ENCODE measurements around the gene ANK2. TPM values are rescaled to one million over a fixed set of nuclear protein-coding genes. Genes with fewer than 3 reads are reported as not detected.
A peak's percentile ranks its signal among the peaks of the same experiment; 100 is the strongest.

ANK2 gene
- total and polyA plus RNA-seq, 4 donors, result 0.32 to 2.2 (median 1.0) TPM

GRCh38 chr4:113006632-113007031 lies 42.8 kb upstream of the ANK2 start:
- H3K27ac ChIP-seq (ENCODE audit: low read depth in 1 of 2, low read length in 2 of 2), result no peak overlapping the region
- H3K4me3 ChIP-seq (ENCODE audit: low read depth in 1 of 3, low read length in 3 of 3), result no peak overlapping the region
- H3K4me1 ChIP-seq (ENCODE audit: control insufficient read depth in 4 of 4, insufficient read depth in 4 of 4, low read length in 3 of 4), result no peaks in the 10 kb centered on the region
- no peaks in the 10 kb centered on the region for H3K27me3 ChIP-seq (ENCODE audit: control insufficient read depth in 4 of 4, insufficient read depth in 4 of 4, low read length in 3 of 4)
- no peaks in the 10 kb centered on the region for H3K36me3 ChIP-seq (ENCODE audit: control insufficient read depth in 4 of 4, insufficient read depth in 3 of 4, low read depth in 1 of 4, low read length in 3 of 4)
- no peaks in the 10 kb centered on the region for H3K9me3 ChIP-seq (ENCODE audit: control insufficient read depth in 4 of 4, low read length in 3 of 4)
- no peak overlapping the region for H3K9ac ChIP-seq (ENCODE audit: low read depth in 1 of 2, low read length in 2 of 2)
- 85% methylated on average over 1 of the region's 1 CpG for WGBS
- TF ChIP-seq REST (IDR thresholded peaks at IDR 0.05) (no peak), GABPA (IDR thresholded peaks at IDR 0.05 in 1 of 2, conservative IDR thresholded peaks at IDR 0.05 in 1 of 2) (no peak), RAD21 (IDR thresholded peaks at IDR 0.05) (peak; percentile 23 to 28), RXRA (IDR thresholded peaks at IDR 0.05) (no peak)
- no peak for DNase-seq (ENCODE audit: low spot score)

GRCh38 chr4:113007151-113007550 lies 42.3 kb upstream of the ANK2 start:
- Histone ChIP-seq H3K27ac (ENCODE audit: low read depth in 1 of 2, low read length in 2 of 2) (no peak overlapping the region), H3K4me1 (ENCODE audit: control insufficient read depth in 4 of 4, insufficient read depth in 4 of 4, low read length in 3 of 4) (no peaks in the 10 kb centered on the region), H3K9me3 (ENCODE audit: control insufficient read depth in 4 of 4, low read length in 3 of 4) (no peaks in the 10 kb centered on the region), H3K36me3 (ENCODE audit: control insufficient read depth in 4 of 4, insufficient read depth in 3 of 4, low read depth in 1 of 4, low read length in 3 of 4) (no peaks in the 10 kb centered on the region), H3K9ac (ENCODE audit: low read depth in 1 of 2, low read length in 2 of 2) (no peak overlapping the region), H3K27me3 (ENCODE audit: control insufficient read depth in 4 of 4, insufficient read depth in 4 of 4, low read length in 3 of 4) (no peaks in the 10 kb centered on the region), H3K4me3 (ENCODE audit: low read depth in 1 of 3, low read length in 3 of 3) (no peak overlapping the region)
- no peak for DNase-seq (ENCODE audit: low spot score)
- WGBS, result 74% methylated on average over 5 of the region's 5 CpGs
- TF ChIP-seq GABPA (IDR thresholded peaks at IDR 0.05 in 1 of 2, conservative IDR thresholded peaks at IDR 0.05 in 1 of 2) (no peak), ATF3 (IDR thresholded peaks at IDR 0.05) (no peak), JUND (IDR thresholded peaks at IDR 0.05) (no peak), RAD21 (IDR thresholded peaks at IDR 0.05) (no peak)

GRCh38 chr4:113008135-113008534 lies 41.3 kb upstream of the ANK2 start:
- no peaks in the 10 kb centered on the region for H3K4me1 ChIP-seq (ENCODE audit: control insufficient read depth in 4 of 4, insufficient read depth in 4 of 4, low read length in 3 of 4)
- H3K9ac ChIP-seq (ENCODE audit: low read depth in 1 of 2, low read length in 2 of 2), result no peak overlapping the region
- no peaks in the 10 kb centered on the region for H3K27me3 ChIP-seq (ENCODE audit: control insufficient read depth in 4 of 4, insufficient read depth in 4 of 4, low read length in 3 of 4)
- DNase-seq (ENCODE audit: low spot score), result no peak
- no peak overlapping the region for H3K27ac ChIP-seq (ENCODE audit: low read depth in 1 of 2, low read length in 2 of 2)
- no peak overlapping the region for H3K4me3 ChIP-seq (ENCODE audit: low read depth in 1 of 3, low read length in 3 of 3)
- TF ChIP-seq ATF3 (IDR thresholded peaks at IDR 0.05), result no peak
- TF ChIP-seq TAF1 (conservative IDR thresholded peaks at IDR 0.05), result no peak
- TF ChIP-seq RXRA (IDR thresholded peaks at IDR 0.05), result no peak
- no peak for TF ChIP-seq RAD21 (IDR thresholded peaks at IDR 0.05)
- no peak for TF ChIP-seq FOXA1 (IDR thresholded peaks at IDR 0.05)
- no peak for TF ChIP-seq EGR1 (IDR thresholded peaks at IDR 0.05; ENCODE audit: low read depth in 2 of 2)
- TF ChIP-seq ZBTB33 (IDR thresholded peaks at IDR 0.05), result no peak
- TF ChIP-seq HNF4A (conservative IDR thresholded peaks at IDR 0.05), result no peak
- no peak for TF ChIP-seq SP1 (IDR thresholded peaks at IDR 0.05)
- no peak for TF ChIP-seq YY1 (IDR thresholded peaks at IDR 0.05)
- no peak for TF ChIP-seq HNF4G (IDR thresholded peaks at IDR 0.05)
- H3K36me3 ChIP-seq (ENCODE audit: control insufficient read depth in 4 of 4, insufficient read depth in 3 of 4, low read depth in 1 of 4, low read length in 3 of 4), result no peaks in the 10 kb centered on the region
- H3K9me3 ChIP-seq (ENCODE audit: control insufficient read depth in 4 of 4, low read length in 3 of 4), result no peaks in the 10 kb centered on the region

Data from liver (tissue), 9 donors.